HAP-1 (cell line): ENCODE measurements around the gene POLD1.
A peak's percentile ranks its signal among the peaks of the same experiment; 100 is the strongest.

Experiments
- DNase-seq, 2 experiments: peaks; one replicate each; pipeline ENCODE4 v3.0.0-alpha.2; 2016 to 2020; ENCODE audit warnings: low spot score in 2 of 2
- H3K27me3 ChIP-seq: fragments of 250-450 bp; sonication (Bioruptor Pico); 2 replicates; pipeline ENCODE4 v1.5.1; 2020; ENCODE audit warnings: low read depth, mild to moderate bottlenecking, moderate library complexity
- H3K36me3 ChIP-seq: fragments of 250-450 bp; sonication (Bioruptor Pico); replicated peaks from 2 replicates; pipeline ENCODE4 v1.5.1; 2020; ENCODE audit warnings: mild to moderate bottlenecking
- H3K4me1 ChIP-seq: fragments of 250-450 bp; sonication (Bioruptor Pico); 2 replicates; pipeline ENCODE4 v1.5.1; 2020; ENCODE audit warnings: mild to moderate bottlenecking
- H3K4me3 ChIP-seq: fragments of 250-450 bp; sonication (Bioruptor Pico); 2 replicates; pipeline ENCODE4 v1.5.1; 2020; ENCODE audit warnings: mild to moderate bottlenecking, moderate library complexity
- H3K9me3 ChIP-seq: fragments of 250-450 bp; sonication (Bioruptor Pico); 2 replicates; pipeline ENCODE4 v1.5.1; 2020; ENCODE audit warnings: mild to moderate bottlenecking, moderate library complexity
- in situ Hi-C: fragments of 300-500 bp; cut with MboI; formaldehyde crosslinking; loops from 3 replicates; pipeline ENCODE4 v1.14.3; 2020; ENCODE audit warnings: low sequenced_read_pairs, inconsistent platforms, mixed read lengths

Gene POLD1

DNA sequence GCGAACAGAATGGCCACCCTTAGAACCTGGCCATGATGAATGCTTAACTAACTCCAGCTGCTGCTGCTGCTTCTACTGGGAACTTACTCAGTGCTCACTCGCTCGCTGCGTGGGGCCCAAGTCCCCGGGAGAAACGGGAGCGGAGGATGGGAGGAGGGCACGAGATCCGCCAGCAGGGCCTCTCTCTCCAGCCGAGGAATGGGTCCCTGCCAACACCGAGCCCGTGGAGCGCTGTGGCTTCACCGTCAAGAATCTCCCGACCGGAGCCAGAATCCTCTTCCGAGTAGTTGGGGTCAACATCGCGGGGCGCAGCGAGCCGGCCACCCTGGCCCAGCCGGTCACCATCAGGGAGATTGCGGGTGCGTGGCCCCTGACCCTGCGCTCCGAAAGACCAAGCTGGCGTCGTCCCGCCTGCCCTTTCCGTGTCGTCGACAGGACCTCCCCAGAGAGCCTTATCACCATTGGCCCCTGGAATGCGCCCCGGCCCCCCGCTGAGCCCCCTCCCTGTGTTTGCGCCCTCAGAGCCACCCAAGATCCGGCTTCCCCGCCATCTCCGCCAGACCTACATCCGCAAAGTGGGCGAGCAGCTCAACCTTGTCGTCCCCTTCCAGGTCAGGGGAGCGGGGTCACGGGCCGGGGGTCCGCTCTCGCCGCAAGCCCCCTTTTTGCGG, 74.4 kb downstream of the POLD1 start:
- Histone ChIP-seq H3K4me1 (no peaks in the 10 kb centered on the region), H3K27me3 (peaks cover 9% of the 10 kb centered on the region; the same call in 1 of the 2 replicates), H3K4me3 (no peak overlapping the region), H3K36me3 (no peaks in the 10 kb centered on the region), H3K9me3 (no peaks in the 10 kb centered on the region)
- in situ Hi-C loops: no loop called here
- no peak for DNase-seq

- H3K4me1 ChIP-seq: no peaks in the 10 kb centered on the region
- H3K9me3 ChIP-seq: no peaks in the 10 kb centered on the region
- H3K27me3 ChIP-seq: peaks cover 9% of the 10 kb centered on the region; the same call in 1 of the 2 replicates
- in situ Hi-C loops: no loop called here
- H3K4me3 ChIP-seq: no peak overlapping the region
- no peak for DNase-seq
- H3K36me3 ChIP-seq: no peaks in the 10 kb centered on the region
Measured at GRCh38 chr19:50459067-50459456, 74.9 kb downstream of the POLD1 start.

DNA sequence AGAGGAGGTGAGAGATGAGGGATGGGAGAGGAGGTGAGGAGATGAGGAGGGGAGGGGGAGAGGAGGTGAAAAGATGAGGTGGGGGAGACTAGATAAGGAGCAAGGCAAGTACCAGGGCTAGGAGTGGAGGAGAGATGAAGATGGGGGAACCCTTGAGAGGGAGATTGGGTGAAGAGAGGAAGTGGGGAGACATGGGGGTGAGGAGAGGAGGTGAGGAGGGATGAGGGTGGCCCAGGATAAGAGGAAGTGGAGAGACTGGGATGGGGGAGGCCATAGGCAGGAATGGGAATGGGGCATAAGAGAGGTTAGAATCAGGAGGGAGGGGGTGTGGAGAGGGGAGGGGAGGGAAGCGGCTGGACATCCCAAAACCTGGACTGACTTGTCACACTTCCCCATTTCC, 75.5 kb downstream of the POLD1 start:
- Histone ChIP-seq H3K27me3 (peaks cover 9% of the 10 kb centered on the region; the same call in 1 of the 2 replicates), H3K4me1 (no peaks in the 10 kb centered on the region), H3K9me3 (no peaks in the 10 kb centered on the region), H3K4me3 (no peak overlapping the region), H3K36me3 (no peaks in the 10 kb centered on the region)
- DNase-seq: no peak
- in situ Hi-C loops: no loop called here

- no peaks in the 10 kb centered on the region for H3K36me3 ChIP-seq
- in situ Hi-C loops: no loop called here
- no peak for DNase-seq
- no peaks in the 10 kb centered on the region for H3K9me3 ChIP-seq
- no peaks in the 10 kb centered on the region for H3K4me1 ChIP-seq
- H3K4me3 ChIP-seq: no peak overlapping the region
- H3K27me3 ChIP-seq: peaks cover 9% of the 10 kb centered on the region; the same call in 1 of the 2 replicates
Measured at GRCh38 chr19:50460161-50460765, 76.1 kb downstream of the POLD1 start.

GRCh38 chr19:50461066-50461875, 77.1 kb downstream of the POLD1 start:
- peaks cover 9% of the 10 kb centered on the region; the same call in 1 of the 2 replicates for H3K27me3 ChIP-seq
- H3K36me3 ChIP-seq: no peaks in the 10 kb centered on the region
- no peaks in the 10 kb centered on the region for H3K9me3 ChIP-seq
- DNase-seq: peak; percentile 74 to 81
- in situ Hi-C loops: no loop called here
- no peak overlapping the region for H3K4me3 ChIP-seq
- H3K4me1 ChIP-seq: no peaks in the 10 kb centered on the region

GRCh38 chr19:50462970-50463369, 78.8 kb downstream of the POLD1 start:
- Histone ChIP-seq H3K4me3 (no peak overlapping the region), H3K27me3 (peaks cover 9% of the 10 kb centered on the region; the same call in 1 of the 2 replicates), H3K36me3 (no peaks in the 10 kb centered on the region), H3K4me1 (no peaks in the 10 kb centered on the region), H3K9me3 (no peaks in the 10 kb centered on the region)
- DNase-seq: no peak
- in situ Hi-C loops: no loop called here

DNA sequence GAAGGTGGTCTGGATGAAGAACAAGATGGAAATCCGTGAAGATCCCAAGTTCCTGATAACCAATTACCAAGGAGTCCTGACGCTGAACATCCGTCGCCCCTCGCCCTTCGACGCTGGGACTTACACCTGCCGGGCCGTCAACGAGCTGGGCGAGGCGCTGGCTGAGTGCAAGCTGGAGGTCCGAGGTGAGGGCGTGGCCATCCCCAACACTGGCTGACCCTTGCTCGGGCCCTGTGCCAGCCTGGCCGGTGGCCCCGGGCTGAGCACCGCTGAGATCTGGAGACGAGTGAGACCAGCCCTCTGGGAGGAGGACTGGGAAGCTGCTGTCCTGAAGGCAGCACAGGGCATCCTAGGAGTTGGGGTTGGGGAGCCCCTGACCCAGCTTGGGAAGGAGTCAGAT, 80.2 kb downstream of the POLD1 start:
- Histone ChIP-seq H3K27me3 (0 out of 2 replicates have a peak, but pooled peaks cover 5% of the 10 kb centered on the region), H3K4me3 (no peak overlapping the region), H3K4me1 (no peaks in the 10 kb centered on the region), H3K36me3 (no peaks in the 10 kb centered on the region), H3K9me3 (no peaks in the 10 kb centered on the region)
- in situ Hi-C loops: no loop called here
- DNase-seq: no peak

GRCh38 chr19:50465000-50465399, 80.9 kb downstream of the POLD1 start:
- Histone ChIP-seq H3K4me3 (no peak overlapping the region), H3K36me3 (no peaks in the 10 kb centered on the region), H3K9me3 (no peaks in the 10 kb centered on the region), H3K4me1 (no peaks in the 10 kb centered on the region), H3K27me3 (0 out of 2 replicates have a peak, but pooled peaks cover 6% of the 10 kb centered on the region)
- in situ Hi-C loops: no loop called here
- DNase-seq: no peak

DNA sequence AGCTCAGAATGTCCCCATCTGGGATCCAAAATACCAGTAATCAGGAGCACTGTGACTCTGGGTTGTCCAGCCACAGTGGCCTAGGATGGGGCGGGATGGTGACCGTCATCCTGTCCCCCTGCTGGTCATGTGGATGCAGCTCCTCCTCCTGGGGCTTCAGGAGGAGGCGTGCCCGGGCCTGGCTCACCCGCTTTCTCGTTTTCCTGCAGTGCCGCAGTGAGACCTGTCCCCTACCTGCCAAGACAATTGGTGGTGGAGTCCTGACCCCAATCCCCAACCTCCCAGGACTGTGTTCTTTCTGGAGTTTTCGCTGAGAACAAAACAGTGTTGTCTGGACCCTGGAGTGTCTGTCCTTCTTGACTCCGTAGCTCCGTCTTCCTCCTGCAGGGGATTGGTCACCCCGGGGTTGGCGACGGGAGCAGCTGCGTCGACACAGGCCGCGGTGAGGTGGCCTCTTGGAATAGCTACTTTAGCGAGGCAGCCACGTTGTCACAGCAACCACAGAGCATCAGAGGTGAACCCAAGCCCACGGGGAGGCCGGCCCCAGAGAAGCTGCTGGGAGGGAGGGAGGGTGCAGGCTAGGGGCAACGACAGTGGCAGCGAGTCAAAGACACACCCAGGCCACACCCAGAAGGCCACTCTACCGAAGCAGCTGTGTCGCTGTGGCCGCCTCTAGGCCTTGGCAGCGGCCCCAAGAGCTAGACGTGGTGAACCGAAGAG, 82.0 kb downstream of the POLD1 start:
- DNase-seq: peak in 1 of 2 experiments; percentile 51
- Histone ChIP-seq H3K27me3 (0 out of 2 replicates have a peak, but pooled peaks cover 3% of the 10 kb centered on the region), H3K4me1 (no peaks in the 10 kb centered on the region), H3K4me3 (no peak overlapping the region), H3K36me3 (no peaks in the 10 kb centered on the region), H3K9me3 (no peaks in the 10 kb centered on the region)
- in situ Hi-C loops: no loop called here

DNA sequence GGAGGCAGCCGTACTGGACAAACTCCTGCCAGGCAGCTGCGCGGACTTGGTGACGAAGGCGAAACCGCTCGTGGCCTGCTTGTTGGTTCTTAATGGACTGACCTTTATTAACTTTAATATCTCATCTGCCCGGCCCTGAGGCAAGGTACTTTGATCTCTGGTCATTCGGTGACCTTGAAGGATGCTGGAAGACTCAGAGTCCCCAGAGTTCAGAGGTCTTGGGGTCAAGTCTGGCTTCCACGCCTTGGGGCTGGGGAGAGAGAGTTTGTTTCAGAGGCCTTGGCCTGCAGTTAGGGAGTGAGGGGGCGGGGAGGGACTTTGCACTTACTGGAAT, 82.5 kb downstream of the POLD1 start:
- H3K4me3 ChIP-seq: no peak overlapping the region
- DNase-seq: no peak
- in situ Hi-C loops: no loop called here
- 0 out of 2 replicates have a peak, but pooled peaks cover 3% of the 10 kb centered on the region for H3K27me3 ChIP-seq
- H3K4me1 ChIP-seq: no peaks in the 10 kb centered on the region
- H3K9me3 ChIP-seq: no peaks in the 10 kb centered on the region
- H3K36me3 ChIP-seq: no peaks in the 10 kb centered on the region

GRCh38 chr19:50467566-50467965, 83.4 kb downstream of the POLD1 start:
- Histone ChIP-seq H3K4me1 (no peaks in the 10 kb centered on the region), H3K4me3 (no peak overlapping the region), H3K36me3 (no peaks in the 10 kb centered on the region), H3K9me3 (no peaks in the 10 kb centered on the region), H3K27me3 (0 out of 2 replicates have a peak, but pooled peaks cover 3% of the 10 kb centered on the region)
- no peak for DNase-seq
- in situ Hi-C loops: no loop called here
